Rectal smooth muscle tissue (tissue), 1 donor: ENCODE data around the gene PLEKHM3.
A peak's percentile ranks its signal among the peaks of the same experiment; 100 is the strongest.

Experiments used
- H3K27ac ChIP-seq: one replicate; pipeline ENCODE4 v1.7.0; 2013; ENCODE audit warnings: low read depth, low read length, inconsistent platforms
- H3K27me3 ChIP-seq: one replicate; pipeline ENCODE4 v1.7.0; 2013; ENCODE audit warnings: low read length; ENCODE audit not compliant: control insufficient read depth, insufficient read depth
- H3K36me3 ChIP-seq: one replicate; pipeline ENCODE4 v1.7.0; 2013; ENCODE audit warnings: low read length; ENCODE audit not compliant: control insufficient read depth, insufficient read depth
- H3K4me1 ChIP-seq: one replicate; pipeline ENCODE4 v1.7.0; 2013; ENCODE audit warnings: low read length; ENCODE audit not compliant: control insufficient read depth, insufficient read depth
- H3K4me3 ChIP-seq: one replicate; pipeline ENCODE4 v1.7.0; 2013; ENCODE audit warnings: low read length
- H3K9ac ChIP-seq: one replicate; pipeline ENCODE4 v1.7.0; 2013; ENCODE audit warnings: low read length

Gene PLEKHM3

GRCh38 chr2:207897541-207898353 lies 127.6 kb downstream of the PLEKHM3 start:
- Histone ChIP-seq H3K9ac (no peak overlapping the region), H3K36me3 (no peaks in the 10 kb centered on the region), H3K27ac (no peak overlapping the region), H3K4me1 (peaks cover 9% of the 10 kb centered on the region), H3K4me3 (no peak overlapping the region), H3K27me3 (no peaks in the 10 kb centered on the region)

GRCh38 chr2:207896525-207897285 lies 128.6 kb downstream of the PLEKHM3 start:
- Histone ChIP-seq H3K4me3 (no peak overlapping the region), H3K9ac (no peak overlapping the region), H3K27ac (peak overlapping the region; percentile 15)

GRCh38 chr2:207895274-207895860 lies 130.0 kb downstream of the PLEKHM3 start:
- Histone ChIP-seq H3K4me3 (no peak overlapping the region), H3K9ac (no peak overlapping the region), H3K27ac (peak overlapping the region; percentile 40), H3K27me3 (no peaks in the 10 kb centered on the region), H3K4me1 (peaks cover 9% of the 10 kb centered on the region), H3K36me3 (no peaks in the 10 kb centered on the region)

More at GRCh38 chr2:207896525-207897285, 128.6 kb downstream of the PLEKHM3 start:
- Histone ChIP-seq H3K4me1 (peaks cover 9% of the 10 kb centered on the region), H3K27me3 (no peaks in the 10 kb centered on the region), H3K36me3 (no peaks in the 10 kb centered on the region)

GRCh38 chr2:207892716-207893402 lies 132.5 kb downstream of the PLEKHM3 start:
- Histone ChIP-seq H3K36me3 (no peaks in the 10 kb centered on the region), H3K27ac (no peak overlapping the region), H3K4me1 (peaks cover 9% of the 10 kb centered on the region), H3K4me3 (no peak overlapping the region), H3K9ac (no peak overlapping the region), H3K27me3 (no peaks in the 10 kb centered on the region)

GRCh38 chr2:207891086-207891844 lies 134.1 kb downstream of the PLEKHM3 start:
- H3K27ac ChIP-seq: no peak overlapping the region
- H3K9ac ChIP-seq: no peak overlapping the region
- peaks cover 7% of the 10 kb centered on the region for H3K4me1 ChIP-seq
- H3K27me3 ChIP-seq: no peaks in the 10 kb centered on the region
- no peaks in the 10 kb centered on the region for H3K36me3 ChIP-seq
- H3K4me3 ChIP-seq: no peak overlapping the region

- Histone ChIP-seq H3K27ac (no peak overlapping the region), H3K27me3 (no peaks in the 10 kb centered on the region), H3K36me3 (no peaks in the 10 kb centered on the region), H3K4me1 (no peaks in the 10 kb centered on the region), H3K9ac (no peak overlapping the region), H3K4me3 (no peak overlapping the region)
These were observed 137.8 kb downstream of the PLEKHM3 start for GRCh38 chr2:207887500-207887899.

GRCh38 chr2:207885010-207885409 lies 140.3 kb downstream of the PLEKHM3 start:
- H3K9ac ChIP-seq: no peak overlapping the region
- H3K4me1 ChIP-seq: no peaks in the 10 kb centered on the region
- no peaks in the 10 kb centered on the region for H3K36me3 ChIP-seq
- no peaks in the 10 kb centered on the region for H3K27me3 ChIP-seq
- H3K4me3 ChIP-seq: no peak overlapping the region
- no peak overlapping the region for H3K27ac ChIP-seq

- H3K4me3 ChIP-seq: no peak overlapping the region
- H3K27ac ChIP-seq: no peak overlapping the region
- no peaks in the 10 kb centered on the region for H3K27me3 ChIP-seq
- H3K4me1 ChIP-seq: no peaks in the 10 kb centered on the region
- H3K9ac ChIP-seq: no peak overlapping the region
- H3K36me3 ChIP-seq: no peaks in the 10 kb centered on the region
These were observed 141.2 kb downstream of the PLEKHM3 start for GRCh38 chr2:207884127-207884526.

GRCh38 chr2:207883002-207883780 lies 142.1 kb downstream of the PLEKHM3 start:
- H3K4me1 ChIP-seq: no peaks in the 10 kb centered on the region
- H3K27me3 ChIP-seq: no peaks in the 10 kb centered on the region
- no peak overlapping the region for H3K9ac ChIP-seq
- no peak overlapping the region for H3K4me3 ChIP-seq
- no peak overlapping the region for H3K27ac ChIP-seq
- H3K36me3 ChIP-seq: no peaks in the 10 kb centered on the region

- Histone ChIP-seq H3K36me3 (no peaks in the 10 kb centered on the region), H3K27me3 (no peaks in the 10 kb centered on the region), H3K9ac (no peak overlapping the region), H3K4me1 (no peaks in the 10 kb centered on the region), H3K27ac (no peak overlapping the region), H3K4me3 (no peak overlapping the region)
These were observed 143.4 kb downstream of the PLEKHM3 start for GRCh38 chr2:207881902-207882301.

- Histone ChIP-seq H3K9ac (no peak overlapping the region), H3K27ac (no peak overlapping the region), H3K4me1 (no peaks in the 10 kb centered on the region), H3K36me3 (no peaks in the 10 kb centered on the region), H3K4me3 (no peak overlapping the region), H3K27me3 (no peaks in the 10 kb centered on the region)
These were observed 145.8 kb downstream of the PLEKHM3 start for GRCh38 chr2:207879536-207879935.
